K562 (cell line): ENCODE measurements around the gene SLC4A2. TPM values are rescaled to one million over a fixed set of nuclear protein-coding genes. Genes with fewer than 3 reads are reported as not detected.
A peak's percentile ranks its signal among the peaks of the same experiment; 100 is the strongest.

Experiments
- ATF7 ChIP-seq: fragments of 450-650 bp; IDR thresholded peaks from 2 replicates; pipeline ENCODE4 v1.7.1; 2014; ENCODE audit warnings: mild to moderate bottlenecking, moderate library complexity
- CBFA2T3 ChIP-seq: fragments of 450-650 bp; IDR thresholded peaks from 2 replicates; pipeline ENCODE4 v1.6.1; 2017
- CCNT2 ChIP-seq: IDR thresholded peaks from 2 replicates; pipeline ENCODE4 v1.6.1; 2011; ENCODE audit warnings: borderline replicate concordance, low read depth, mild to moderate bottlenecking, moderate library complexity, mixed read lengths, low read length; ENCODE audit not compliant: insufficient read length; ENCODE audit errors: extremely low read depth
- CHAMP1 ChIP-seq: fragments of 450-650 bp; IDR thresholded peaks from 2 replicates; pipeline ENCODE4 v1.6.1; 2016; ENCODE audit warnings: mild to moderate bottlenecking
- ETS1 ChIP-seq: conservative IDR thresholded peaks from 2 replicates; pipeline ENCODE4 v1.6.1; 2011; ENCODE audit warnings: low read depth, mild to moderate bottlenecking, low read length; ENCODE audit not compliant: control insufficient read depth
- ETV5 ChIP-seq: sonication (generic); formaldehyde crosslinking; IDR thresholded peaks from 2 replicates; pipeline ENCODE4 v1.4.0; 2020; ENCODE audit warnings: low read depth, mild to moderate bottlenecking, missing genetic modification reagents
- HCFC1 ChIP-seq: IDR thresholded peaks from 2 replicates; pipeline ENCODE4 v1.6.1; 2012; ENCODE audit warnings: low read depth, low read length, improper control_type of control experiment
- MXI1 ChIP-seq: IDR thresholded peaks from 2 replicates; pipeline ENCODE4 v1.6.1; 2011; ENCODE audit warnings: low read depth, mild to moderate bottlenecking, improper control_type of control experiment, low read length
- NFE2 ChIP-seq: IDR thresholded peaks from 2 replicates; pipeline ENCODE4 v1.6.1; 2014; ENCODE audit warnings: antibody characterized with exemption, low read depth
- POLR2AphosphoS5 ChIP-seq: IDR thresholded peaks from 2 replicates; pipeline ENCODE4 v1.6.1; 2011; ENCODE audit warnings: mild to moderate bottlenecking, low read depth, low read length, moderate library complexity; ENCODE audit not compliant: control insufficient read depth, insufficient read depth
- RBBP5 ChIP-seq: fragments of 200-600 bp; sonication (generic); IDR thresholded peaks from 2 replicates; pipeline ENCODE4 v1.6.1; 2012; ENCODE audit warnings: borderline replicate concordance, mild to moderate bottlenecking, low read length, control low read depth, inconsistent platforms; ENCODE audit not compliant: insufficient read depth, poor library complexity, severe bottlenecking
- STAT5A ChIP-seq: IDR thresholded peaks from 2 replicates; pipeline ENCODE4 v1.6.1; 2012; ENCODE audit warnings: low read length, inconsistent platforms, borderline replicate concordance
- TBL1XR1 ChIP-seq, 2 experiments: IDR thresholded peaks; 2 replicates each; pipeline ENCODE4 v1.6.1; 2012; ENCODE audit warnings: improper control_type of control experiment in 2 of 2, low read length in 2 of 2, mild to moderate bottlenecking in 1 of 2
- ZBTB8A ChIP-seq: fragments of 450-650 bp; IDR thresholded peaks from 2 replicates; pipeline ENCODE4 v1.6.1; 2018; ENCODE audit warnings: mild to moderate bottlenecking, moderate library complexity; ENCODE audit not compliant: partially characterized antibody
- ZFPM2 ChIP-seq: fragments of 250-450 bp; sonication (Bioruptor Pico); IDR thresholded peaks from 2 replicates; pipeline ENCODE4 v1.5.1; 2022; ENCODE audit warnings: mild to moderate bottlenecking
- ZKSCAN3 ChIP-seq: fragments of 250-450 bp; sonication (Bioruptor Pico); IDR thresholded peaks from 2 replicates; pipeline ENCODE4 v1.4.0; 2020
- ZNF280A ChIP-seq: fragments of 450-650 bp; IDR thresholded peaks from 2 replicates; pipeline ENCODE4 v1.6.1; 2018; ENCODE audit warnings: mild to moderate bottlenecking, low read depth; ENCODE audit not compliant: partially characterized antibody
- polyA plus RNA-seq, 8 experiments: library from polyadenylated mRNA; depleted of rRNA in 4 of 8; stranded (reverse) in 5 of 8; unstranded in 3 of 8; fragments of >200 nt; fragmentation: Nextera tagmentation in 2 of 8; fragmentation: Illumina TruSeq in 1 of 8; extraction: Ambion mirVana in 2 of 8; extraction: Trizol in 1 of 8; gene quantifications; 2 replicates each; pipeline versions ENCODE4 v1.2.1 to v1.2.3, GENCODE V29; 2011 to 2014; ENCODE audit warnings: inconsistent platforms in 1 of 8, missing spikeins in 1 of 8
- total RNA-seq, 7 experiments: library from RNA; depleted of rRNA in 6 of 7; stranded (reverse); fragments of >200 nt in 6 of 7; fragmentation: Illumina TruSeq in 2 of 7; extraction: Trizol in 2 of 7; gene quantifications; 2 replicates each; pipeline versions ENCODE4 v1.2.1 to v1.2.3, GENCODE V29; 2011 to 2021; ENCODE audit warnings: low replicate concordance in 1 of 7
- TF ChIP-seq, protein P1 (sequence below): sonication (generic); formaldehyde crosslinking; IDR thresholded peaks from 2 replicates; pipeline ENCODE4 v1.8.0; 2022; ENCODE audit warnings: missing genetic modification reagents, mild to moderate bottlenecking, moderate library complexity, borderline replicate concordance
- TF ChIP-seq, protein P2 (sequence below): IDR thresholded peaks from 2 replicates; pipeline ENCODE4 v1.6.1; 2011; ENCODE audit warnings: borderline replicate concordance, low read depth, mild to moderate bottlenecking, moderate library complexity, low read length; ENCODE audit not compliant: insufficient read depth, poor library complexity, severe bottlenecking

Gene SLC4A2
- total and polyA plus RNA-seq, 9 of the 15 experiments (the other 6 are each of a cell fraction or from before 2014, with no cell fraction given) = 11.4 to 375 (median 130) TPM

DNA sequence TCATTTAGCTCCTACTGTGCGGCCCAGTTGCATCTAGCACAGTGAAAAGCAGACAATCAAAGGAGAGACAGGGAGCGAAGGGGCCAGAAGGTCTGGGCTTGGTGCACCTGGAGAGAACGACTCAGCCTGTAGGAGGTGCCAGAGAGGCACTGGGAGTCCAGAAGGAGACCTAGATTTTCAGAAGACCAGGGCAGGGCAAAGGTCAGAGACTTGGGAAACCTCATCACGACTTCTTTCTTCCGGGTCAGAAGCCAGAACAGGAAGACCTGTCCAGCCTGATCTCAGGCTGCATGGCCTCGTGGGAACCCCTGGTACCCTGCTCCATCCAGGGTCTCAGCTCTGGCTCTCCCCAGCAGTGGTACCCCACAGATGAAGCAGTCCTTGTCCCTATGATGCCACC lies 32.0 kb downstream of the SLC4A2 start (continued):
- TF ChIP-seq CHAMP1 = no peak
- TF ChIP-seq CCNT2 = no peak
- no peak for TF ChIP-seq ZFPM2 (CRISPR knock-in tag)
- TF ChIP-seq STAT5A = 0 out of 2 replicates have a peak, but pooled peaks have one; percentile 21
- peak in 1 of 2 experiments; percentile 39; a peak in 1 of 4 replicates for TF ChIP-seq TBL1XR1 (IDR thresholded peaks at IDR 0.05; ENCODE audit: low read length in 2 of 2)
- TF ChIP-seq, protein P1, sequence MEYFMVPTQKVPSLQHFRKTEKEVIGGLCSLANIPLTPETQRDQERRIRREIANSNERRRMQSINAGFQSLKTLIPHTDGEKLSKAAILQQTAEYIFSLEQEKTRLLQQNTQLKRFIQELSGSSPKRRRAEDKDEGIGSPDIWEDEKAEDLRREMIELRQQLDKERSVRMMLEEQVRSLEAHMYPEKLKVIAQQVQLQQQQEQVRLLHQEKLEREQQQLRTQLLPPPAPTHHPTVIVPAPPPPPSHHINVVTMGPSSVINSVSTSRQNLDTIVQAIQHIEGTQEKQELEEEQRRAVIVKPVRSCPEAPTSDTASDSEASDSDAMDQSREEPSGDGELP (CRISPR knock-in tag) = peak; percentile 51; the same call in 1 of the 2 replicates
- TF ChIP-seq RBBP5 = no peak
- peak; percentile 42; the same call in 1 of the 2 replicates for TF ChIP-seq HCFC1
- TF ChIP-seq ATF7 = peak; percentile 11; the same call in 1 of the 2 replicates
- TF ChIP-seq ETV5 = peak; percentile 84
- TF ChIP-seq, protein P2, sequence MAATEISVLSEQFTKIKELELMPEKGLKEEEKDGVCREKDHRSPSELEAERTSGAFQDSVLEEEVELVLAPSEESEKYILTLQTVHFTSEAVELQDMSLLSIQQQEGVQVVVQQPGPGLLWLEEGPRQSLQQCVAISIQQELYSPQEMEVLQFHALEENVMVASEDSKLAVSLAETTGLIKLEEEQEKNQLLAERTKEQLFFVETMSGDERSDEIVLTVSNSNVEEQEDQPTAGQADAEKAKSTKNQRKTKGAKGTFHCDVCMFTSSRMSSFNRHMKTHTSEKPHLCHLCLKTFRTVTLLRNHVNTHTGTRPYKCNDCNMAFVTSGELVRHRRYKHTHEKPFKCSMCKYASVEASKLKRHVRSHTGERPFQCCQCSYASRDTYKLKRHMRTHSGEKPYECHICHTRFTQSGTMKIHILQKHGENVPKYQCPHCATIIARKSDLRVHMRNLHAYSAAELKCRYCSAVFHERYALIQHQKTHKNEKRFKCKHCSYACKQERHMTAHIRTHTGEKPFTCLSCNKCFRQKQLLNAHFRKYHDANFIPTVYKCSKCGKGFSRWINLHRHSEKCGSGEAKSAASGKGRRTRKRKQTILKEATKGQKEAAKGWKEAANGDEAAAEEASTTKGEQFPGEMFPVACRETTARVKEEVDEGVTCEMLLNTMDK = no peak
- no peak for TF ChIP-seq MXI1
- TF ChIP-seq NFE2 = no peak
- TF ChIP-seq ZKSCAN3 = no peak
- no peak for TF ChIP-seq ZNF280A
- no peak for TF ChIP-seq ZBTB8A
- TF ChIP-seq POLR2AphosphoS5 = 0 out of 2 replicates have a peak, but pooled peaks have one; percentile 33
- peak; percentile 28; the same call in 1 of the 2 replicates for TF ChIP-seq CBFA2T3
- peak; percentile 62; the same call in 1 of the 2 replicates for TF ChIP-seq ETS1
